Parathyroid adenoma (tissue), 2 donors: Measurements from ENCODE around the gene PI4KA.
A peak's percentile ranks its signal among the peaks of the same experiment; 100 is the strongest.
"Not testable (repeated sequence)": the region's sequence is repeated elsewhere in the genome, so short reads cannot be mapped to it uniquely, and the experiment has no call there.

Source experiments
- H2AFZ ChIP-seq: fragments of 300-600 bp; sonication (generic); one replicate; pipeline ENCODE4 v1.7.0; 2017; ENCODE audit warnings: antibody characterized with exemption, mild to moderate bottlenecking
- H3K27ac ChIP-seq: fragments of 300-600 bp; sonication (generic); one replicate; pipeline ENCODE4 v1.7.0; 2017
- H3K27me3 ChIP-seq: fragments of 300-600 bp; sonication (generic); one replicate; pipeline ENCODE4 v1.7.0; 2017; ENCODE audit warnings: low read length; ENCODE audit not compliant: control insufficient read depth, insufficient read depth
- H3K36me3 ChIP-seq: fragments of 300-600 bp; sonication (generic); one replicate; pipeline ENCODE4 v1.7.0; 2017; ENCODE audit warnings: low read length; ENCODE audit not compliant: control insufficient read depth, insufficient read depth
- H3K4me1 ChIP-seq: fragments of 300-600 bp; sonication (generic); one replicate; pipeline ENCODE4 v1.7.0; 2017; ENCODE audit warnings: control low read depth
- H3K4me2 ChIP-seq: fragments of 300-600 bp; sonication (generic); one replicate; pipeline ENCODE4 v1.7.0; 2017; ENCODE audit warnings: low read length
- H3K4me3 ChIP-seq: fragments of 300-600 bp; sonication (generic); one replicate; pipeline ENCODE4 v1.7.0; 2017; ENCODE audit warnings: low read depth, low read length
- H3K79me2 ChIP-seq: fragments of 300-600 bp; sonication (generic); one replicate; pipeline ENCODE4 v1.7.0; 2017; ENCODE audit warnings: control low read depth
- H3K9ac ChIP-seq: fragments of 300-600 bp; sonication (generic); one replicate; pipeline ENCODE4 v1.7.0; 2017; ENCODE audit warnings: mild to moderate bottlenecking
- H3K9me3 ChIP-seq: fragments of 300-600 bp; sonication (generic); one replicate; pipeline ENCODE4 v1.7.0; 2017; ENCODE audit warnings: low read length; ENCODE audit not compliant: control insufficient read depth
- donor health status: primary hyperparathyroidism.

The PI4KA gene

DNA sequence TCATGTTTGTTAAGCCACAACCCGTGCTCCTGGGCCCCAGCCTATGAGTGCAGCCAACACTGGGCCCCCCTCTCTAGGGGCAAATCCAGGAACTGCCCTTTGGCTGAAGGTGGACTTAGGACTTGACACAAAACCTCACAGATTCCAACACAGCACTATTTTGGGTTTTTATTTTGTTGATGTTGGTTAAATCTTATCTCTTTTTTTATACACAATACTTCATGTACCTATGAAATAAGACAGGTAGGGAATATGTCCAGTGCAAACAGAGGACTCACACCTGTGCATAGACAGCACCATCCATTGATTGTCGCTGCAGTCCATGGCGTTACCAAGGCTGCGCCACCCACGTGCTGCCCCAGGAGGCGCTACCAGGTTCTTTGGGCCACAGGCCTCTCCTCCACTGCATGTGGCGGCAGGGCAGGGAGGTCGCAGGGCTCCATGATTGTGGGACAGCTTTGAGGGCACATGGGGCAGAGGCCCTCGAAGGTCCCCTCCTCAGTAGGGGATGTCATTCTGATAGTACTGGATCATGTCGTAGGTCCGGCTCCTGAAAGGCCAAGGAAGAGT lies 151.0 kb downstream of the PI4KA start:
- not testable (repeated sequence) for H3K79me2 ChIP-seq, H3K4me2 ChIP-seq, H2AFZ ChIP-seq, H3K27me3 ChIP-seq, H3K36me3 ChIP-seq, H3K9ac ChIP-seq, H3K4me1 ChIP-seq, H3K27ac ChIP-seq, H3K9me3 ChIP-seq, H3K4me3 ChIP-seq

DNA sequence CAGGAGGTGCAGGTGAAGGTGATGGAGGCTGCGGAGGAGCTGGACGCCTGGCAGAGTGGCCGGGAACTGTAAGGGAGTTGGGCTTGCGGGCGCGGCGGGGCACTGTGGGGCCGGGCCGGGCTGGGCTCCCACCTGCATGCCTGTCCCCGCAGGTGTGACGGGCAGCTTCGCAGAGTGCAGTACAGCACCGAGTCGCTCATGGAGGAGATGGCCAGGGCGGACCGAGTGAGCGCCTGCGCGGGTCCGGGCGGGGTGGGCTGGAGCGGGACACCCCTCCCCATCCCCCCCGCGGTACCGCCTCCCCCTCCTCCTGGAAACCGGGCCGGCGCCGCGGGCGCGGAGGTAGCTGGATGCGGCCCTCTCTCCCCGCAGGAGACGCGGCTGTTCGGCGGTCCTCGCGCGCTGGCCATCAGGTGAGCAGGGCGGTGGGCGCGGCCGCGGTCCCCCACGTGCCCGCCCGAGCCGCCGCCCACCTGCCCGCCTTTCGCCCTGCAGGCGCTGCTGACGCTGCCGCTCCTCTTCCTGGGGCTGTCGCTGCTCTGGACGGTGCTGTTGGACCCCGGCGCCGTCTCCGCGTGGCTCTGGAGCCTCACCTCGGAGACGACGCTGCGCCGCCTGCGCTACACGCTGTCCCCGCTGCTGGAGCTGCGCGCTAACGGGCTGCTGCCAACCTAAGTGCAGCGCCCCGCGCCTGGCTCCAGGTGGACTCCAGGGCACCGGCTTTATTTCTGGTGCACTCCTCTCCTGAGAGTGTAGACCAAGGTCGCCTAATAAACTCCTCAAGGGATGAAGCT lies 154.6 kb downstream of the PI4KA start:
- not testable (repeated sequence) for H3K4me1 ChIP-seq, H3K9me3 ChIP-seq, H3K9ac ChIP-seq, H2AFZ ChIP-seq, H3K4me3 ChIP-seq, H3K4me2 ChIP-seq, H3K36me3 ChIP-seq, H3K27me3 ChIP-seq, H3K79me2 ChIP-seq, H3K27ac ChIP-seq

DNA sequence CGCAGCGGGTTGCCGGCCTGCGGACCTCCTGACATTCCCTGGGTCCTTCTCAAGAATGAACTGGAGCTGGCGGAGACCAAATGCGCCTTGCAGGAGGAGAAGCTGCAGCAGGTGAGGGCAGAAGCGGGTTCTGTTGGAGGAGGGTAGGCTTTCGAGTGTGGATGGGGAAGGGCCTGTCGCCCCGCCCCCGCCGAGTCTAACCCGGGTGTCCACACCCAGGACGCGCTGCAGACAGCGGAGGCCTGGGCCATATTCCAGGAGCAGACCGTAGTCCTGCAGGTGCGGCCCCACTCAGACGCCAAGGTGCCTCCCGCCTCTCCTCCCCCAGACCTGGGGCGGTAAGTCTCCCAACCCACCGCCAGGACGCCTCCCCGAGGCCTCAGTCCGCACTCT lies 155.2 kb downstream of the PI4KA start:
- H3K4me3 ChIP-seq, H2AFZ ChIP-seq, H3K27ac ChIP-seq, H3K4me2 ChIP-seq, H3K9me3 ChIP-seq, H3K4me1 ChIP-seq, H3K27me3 ChIP-seq, H3K36me3 ChIP-seq, H3K79me2 ChIP-seq, H3K9ac ChIP-seq: not testable (repeated sequence)

DNA sequence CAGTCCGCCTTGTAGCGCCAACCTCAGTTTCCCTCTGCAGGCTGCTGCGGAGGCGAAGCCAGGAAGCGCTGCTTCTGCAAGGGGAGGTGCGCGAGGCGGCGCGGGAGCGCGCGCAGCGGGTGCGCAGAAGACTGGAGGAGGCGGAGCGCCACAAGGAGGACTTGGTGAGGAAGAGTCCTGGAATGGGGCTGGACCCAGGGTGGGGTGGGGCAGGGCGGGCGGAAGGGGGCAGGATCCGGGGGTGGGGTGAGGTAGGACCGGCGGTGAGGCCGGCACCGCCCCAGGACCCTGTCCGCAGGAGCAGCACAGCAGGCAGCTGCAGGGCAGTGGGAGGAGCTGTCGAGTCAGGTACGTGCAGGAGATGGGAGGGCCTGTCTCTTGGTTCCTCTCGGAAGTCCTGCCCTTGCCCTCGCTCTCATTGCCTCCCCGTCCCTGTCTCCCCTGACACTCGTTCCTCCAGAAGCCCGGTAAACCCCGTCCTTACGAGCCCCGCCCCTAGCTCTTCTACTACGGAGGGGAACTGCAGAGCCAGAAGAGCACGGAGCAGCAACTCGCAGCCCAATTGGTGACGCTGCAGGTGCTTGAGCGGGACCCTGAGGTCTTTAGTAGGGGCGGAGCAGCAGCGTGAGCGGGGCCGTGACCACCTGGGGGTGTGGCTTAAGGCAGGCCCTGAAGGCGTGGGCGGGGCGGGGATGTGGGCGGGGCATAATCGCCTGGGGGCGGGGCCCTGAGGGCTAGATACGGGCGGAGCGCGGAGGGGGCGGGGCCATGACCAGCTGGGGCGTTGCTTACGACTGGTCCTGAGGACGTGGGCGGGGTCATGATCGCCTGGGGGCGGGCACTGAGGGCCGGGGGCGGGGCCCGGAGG lies 155.8 kb downstream of the PI4KA start:
- Histone ChIP-seq H3K4me3 (peak overlapping the region; percentile 52), H3K27ac (peak overlapping the region; percentile 75), H3K4me2 (peak overlapping the region; percentile 65), H2AFZ (peak overlapping the region; percentile 77)
- H3K4me1 ChIP-seq, H3K9me3 ChIP-seq, H3K36me3 ChIP-seq, H3K9ac ChIP-seq, H3K79me2 ChIP-seq, H3K27me3 ChIP-seq: not testable (repeated sequence)

DNA sequence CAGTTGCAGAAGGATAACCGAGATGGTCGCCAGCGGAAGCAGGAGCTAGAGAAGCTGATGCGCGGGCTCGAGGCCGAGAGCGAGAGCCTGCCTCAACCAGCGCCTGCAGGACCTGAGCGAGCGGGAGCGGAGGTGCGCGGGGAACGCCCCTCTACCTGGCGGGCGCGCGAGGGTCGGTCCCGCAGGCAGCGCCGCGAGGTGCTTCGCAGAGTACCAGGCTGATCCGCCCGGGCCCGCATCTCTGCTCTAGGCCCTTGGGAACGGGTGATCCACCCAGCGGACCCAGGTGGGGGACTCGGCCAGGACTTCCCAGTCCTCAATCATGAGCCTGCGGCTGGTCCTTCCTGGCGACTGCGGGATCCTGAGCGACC lies 156.5 kb downstream of the PI4KA start:
- H3K79me2 ChIP-seq, H3K27me3 ChIP-seq, H3K36me3 ChIP-seq, H3K4me1 ChIP-seq, H3K9me3 ChIP-seq, H3K9ac ChIP-seq: not testable (repeated sequence)
- Histone ChIP-seq H3K4me2 (peak overlapping the region; percentile 65), H3K4me3 (peak overlapping the region; percentile 50), H2AFZ (peak overlapping the region; percentile 77), H3K27ac (peak overlapping the region; percentile 53)

DNA sequence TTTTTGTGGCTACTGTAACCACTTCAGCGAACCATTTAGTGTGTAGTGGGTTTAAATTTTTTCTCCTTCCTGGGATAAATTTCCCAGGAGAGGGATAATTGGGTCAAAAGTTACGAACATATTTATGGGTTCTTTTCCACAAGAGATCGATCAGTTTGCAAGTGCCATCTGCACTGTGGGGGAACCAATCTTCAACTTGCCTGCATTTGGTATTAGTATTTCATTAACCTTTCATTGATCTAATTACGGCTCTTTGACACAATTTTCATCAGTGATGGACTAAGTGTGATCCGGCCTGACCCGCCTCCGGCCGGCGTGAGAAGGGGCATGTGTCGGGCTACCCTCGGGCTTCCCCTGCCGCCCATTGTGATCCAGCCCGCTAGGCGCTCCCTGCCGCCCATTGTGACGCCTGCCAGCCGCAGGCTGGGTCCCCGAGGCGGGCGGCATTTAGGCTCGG lies 156.9 kb downstream of the PI4KA start:
- H3K79me2 ChIP-seq, H3K9ac ChIP-seq, H3K4me1 ChIP-seq, H3K27me3 ChIP-seq, H3K4me3 ChIP-seq, H3K9me3 ChIP-seq, H3K36me3 ChIP-seq: not testable (repeated sequence)
- peak overlapping the region; percentile 53 for H3K27ac ChIP-seq
- H3K4me2 ChIP-seq: peak overlapping the region; percentile 40
- peak overlapping the region; percentile 48 for H2AFZ ChIP-seq

DNA sequence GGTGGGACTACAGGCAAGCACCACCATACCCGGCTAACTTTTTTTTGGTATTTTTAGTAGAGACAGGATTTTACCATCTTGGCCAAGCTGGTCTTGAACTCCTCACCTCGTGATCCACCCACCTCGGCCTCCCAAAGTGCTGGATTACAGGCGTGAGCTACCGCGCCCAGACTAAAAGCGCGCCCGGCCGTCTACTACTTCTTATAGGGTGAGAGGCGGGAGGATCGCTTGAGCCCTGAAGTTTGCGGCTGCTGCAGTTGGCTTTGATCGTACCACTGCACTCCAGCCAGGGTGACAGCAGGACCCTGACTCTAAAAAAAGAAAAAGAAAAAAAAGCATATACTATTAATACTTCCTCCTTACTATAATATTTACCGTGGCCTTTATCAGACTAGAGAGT lies 158.3 kb downstream of the PI4KA start:
- H3K9me3 ChIP-seq, H2AFZ ChIP-seq, H3K27ac ChIP-seq, H3K4me3 ChIP-seq, H3K36me3 ChIP-seq, H3K4me1 ChIP-seq, H3K9ac ChIP-seq, H3K4me2 ChIP-seq, H3K27me3 ChIP-seq, H3K79me2 ChIP-seq: not testable (repeated sequence)

DNA sequence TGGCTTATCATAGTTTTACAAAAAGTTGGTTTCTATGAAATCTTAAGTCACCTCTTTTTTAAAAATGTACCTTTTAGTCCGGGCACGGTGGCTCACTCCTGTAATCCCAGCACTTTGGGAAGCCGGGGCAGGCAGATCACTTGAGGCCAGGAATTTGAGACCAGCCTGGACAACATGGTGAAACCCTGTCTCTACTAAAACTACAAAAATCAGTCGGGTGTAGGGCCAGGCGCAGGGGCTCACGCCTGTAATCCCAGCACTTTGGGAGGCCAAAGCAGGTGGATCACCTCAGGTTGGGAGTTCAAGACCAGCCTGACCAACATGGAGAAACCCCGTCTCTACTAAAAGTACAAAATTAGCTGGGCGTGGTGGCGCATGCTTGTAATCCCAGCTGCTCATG lies 158.8 kb downstream of the PI4KA start:
- H2AFZ ChIP-seq, H3K4me1 ChIP-seq, H3K9me3 ChIP-seq, H3K4me2 ChIP-seq, H3K9ac ChIP-seq, H3K79me2 ChIP-seq, H3K4me3 ChIP-seq, H3K36me3 ChIP-seq, H3K27me3 ChIP-seq, H3K27ac ChIP-seq: not testable (repeated sequence)
